K562 (cell line): ENCODE results near the gene RNF166. TPM values are rescaled to one million over a fixed set of nuclear protein-coding genes. Genes with fewer than 3 reads are reported as not detected.

Source experiments
- ATAC-seq: fragments of 200-7000 bp; cut with Tn5 transposase; 3 replicates; pipeline ENCODE4 v1.9.1; 2020; ENCODE audit warnings: moderate library complexity
- BruUV-seq: library from RNA; stranded (reverse); fragments of 400-500 nt; replicated peaks from 2 replicates; lab custom pipeline; 2021; lab: Mats Ljungman, UMichigan
- CTCF ChIA-PET: fragments of 300-600 bp; formaldehyde crosslinking; extraction: SDS; loops from one replicate; lab custom pipeline; 2021; ENCODE audit warnings: low intra/inter-chr PET ratio; lab: Yijun Ruan, JAX
- POLR2A ChIA-PET: fragments of 300-600, 350-650 bp; sonication (Branson Sonifier 250); formaldehyde crosslinking; extraction: SDS; loops from one replicate; lab custom pipeline; 2021; ENCODE audit warnings: antibody characterized with exemption, inconsistent platforms; lab: Yijun Ruan, JAX
- DNase-seq, 4 experiments: peaks; one replicate each; pipeline versions ENCODE4 v3.0.0 to v3.0.0-alpha.2; 2011 to 2018; ENCODE audit warnings: low spot score in 3 of 4, mixed read lengths in 3 of 4; ENCODE audit errors: extremely low read depth in 1 of 4
- FAIRE-seq: peaks from 2 replicates; lab custom pipeline; 2011; peaks lifted over from hg19 to GRCh38; lab: Jason Lieb, UNC
- H2AFZ ChIP-seq: 2 replicates; pipeline ENCODE4 v1.6.0; 2011; ENCODE audit warnings: low read depth, low read length, control low read depth, inconsistent platforms
- H3K27ac ChIP-seq: fragments of 200-600 bp; 3 replicates; pipeline ENCODE4 v1.8.0; 2011; ENCODE audit warnings: low read depth, mild to moderate bottlenecking, control low read depth, inconsistent platforms, low read length, moderate library complexity, mixed read lengths; ENCODE audit errors: extremely low read depth
- H3K27me3 ChIP-seq, 2 experiments: fragments of 300-600 bp in 1 of 2; 2 replicates in 1 of 2; 3 replicates in 1 of 2; pipeline versions ENCODE4 v1.6.0 to v1.8.0; 2011; ENCODE audit warnings: inconsistent platforms in 2 of 2, low read length in 2 of 2, mild to moderate bottlenecking in 1 of 2, mixed read lengths in 1 of 2, moderate library complexity in 1 of 2; ENCODE audit not compliant: control insufficient read depth in 2 of 2, insufficient read depth in 2 of 2
- H3K36me3 ChIP-seq: fragments of 300-600 bp; 3 replicates; pipeline ENCODE4 v1.8.0; 2011; ENCODE audit warnings: mild to moderate bottlenecking, low read length, inconsistent platforms; ENCODE audit not compliant: control insufficient read depth, insufficient read depth
- H3K4me1 ChIP-seq, 2 experiments: fragments of 200-600 bp in 1 of 2; replicated peaks in 1 of 2; 2 replicates in 1 of 2; 3 replicates in 1 of 2; pipeline versions ENCODE4 v1.5.1 to v1.8.0; 2011; ENCODE audit warnings: inconsistent platforms in 2 of 2, low read length in 2 of 2, mild to moderate bottlenecking in 1 of 2, mixed read lengths in 1 of 2, moderate library complexity in 1 of 2; ENCODE audit not compliant: control insufficient read depth in 2 of 2, insufficient read depth in 2 of 2
- H3K4me2 ChIP-seq: 2 replicates; pipeline ENCODE4 v1.6.1; 2011; ENCODE audit warnings: low read length, control low read depth, inconsistent platforms, mixed read lengths; ENCODE audit not compliant: insufficient read depth
- H3K4me3 ChIP-seq: fragments of 200-600 bp; sonication (generic), shearing (Covaris generic); 2 replicates; pipeline ENCODE4 v1.5.1; 2016; ENCODE audit warnings: control low read depth, inconsistent platforms
- H3K79me2 ChIP-seq: fragments of 200-600 bp; 3 replicates; pipeline ENCODE4 v1.8.0; 2011; ENCODE audit warnings: low read length, inconsistent platforms; ENCODE audit not compliant: control insufficient read depth, insufficient read depth
- H3K9ac ChIP-seq, 2 experiments: 2 replicates each; pipeline versions ENCODE4 v1.6.0 to v1.6.1; 2011; ENCODE audit warnings: low read depth in 2 of 2, low read length in 2 of 2, control low read depth in 1 of 2, inconsistent platforms in 1 of 2, mild to moderate bottlenecking in 1 of 2, mixed read lengths in 1 of 2; ENCODE audit not compliant: insufficient read depth in 1 of 2
- H3K9me1 ChIP-seq: one replicate; pipeline ENCODE4 v1.6.0; 2011; ENCODE audit warnings: inconsistent platforms, mild to moderate bottlenecking, low read length, moderate library complexity; ENCODE audit not compliant: control insufficient read depth, insufficient read depth
- H3K9me3 ChIP-seq: replicated peaks from 2 replicates; pipeline ENCODE4 v1.5.1; 2011; ENCODE audit warnings: low read depth, low read length, inconsistent platforms; ENCODE audit not compliant: control insufficient read depth, insufficient read depth
- H4K20me1 ChIP-seq: replicated peaks from 2 replicates; pipeline ENCODE4 v1.6.1; 2011; ENCODE audit warnings: low read length, inconsistent platforms, mixed read lengths; ENCODE audit not compliant: control insufficient read depth, insufficient read depth
- CCAR2 ChIP-seq: fragments of 200-400 bp; formaldehyde crosslinking; IDR thresholded peaks from 2 replicates; pipeline ENCODE4 v1.6.1; 2017; ENCODE audit warnings: mild to moderate bottlenecking, low read depth, low read length
- ELF2 ChIP-seq: fragments of 250-450 bp; sonication (Bioruptor Pico); IDR thresholded peaks from 2 replicates; pipeline ENCODE4 v1.5.0; 2021; ENCODE audit warnings: mild to moderate bottlenecking
- HSF4 ChIP-seq: fragments of 250-450 bp; sonication (Bioruptor Pico); IDR thresholded peaks from 2 replicates; pipeline ENCODE4 v2.1.2; 2022; ENCODE audit warnings: mild to moderate bottlenecking, moderate library complexity, borderline replicate concordance
- MED1 ChIP-seq: sonication (generic); formaldehyde crosslinking; IDR thresholded peaks from 2 replicates; pipeline ENCODE4 v1.8.1; 2023; ENCODE audit warnings: missing genetic modification reagents, borderline replicate concordance
- NFIC ChIP-seq: fragments of 450-650 bp; IDR thresholded peaks from 2 replicates; pipeline ENCODE4 v1.6.1; 2017; ENCODE audit warnings: mild to moderate bottlenecking, inconsistent platforms
- NFIX ChIP-seq: fragments of 250-450 bp; sonication (Bioruptor Pico); IDR thresholded peaks from 2 replicates; pipeline ENCODE4 v1.4.0; 2020; ENCODE audit warnings: low read depth, mild to moderate bottlenecking, moderate library complexity
- SMARCA5 ChIP-seq: fragments of 450-650 bp; IDR thresholded peaks from 2 replicates; pipeline ENCODE4 v1.6.1; 2016
- TEAD4 ChIP-seq, 2 experiments: sonication (generic) in 1 of 2; formaldehyde crosslinking in 1 of 2; IDR thresholded peaks; 2 replicates each; pipeline versions ENCODE4 v1.6.1 to v1.8.0; 2012 to 2022; ENCODE audit warnings: borderline replicate concordance in 1 of 2, inconsistent platforms in 1 of 2, low read length in 1 of 2, mild to moderate bottlenecking in 1 of 2, missing genetic modification reagents in 1 of 2
- THRA ChIP-seq: fragments of 450-650 bp; IDR thresholded peaks from 2 replicates; pipeline ENCODE4 v1.6.1; 2017; ENCODE audit warnings: mild to moderate bottlenecking, moderate library complexity
- WGBS: fragments of 100-300 bp; shearing (Covaris generic); methylation state at CpG from one replicate; pipeline ENCODE4 v1.1.6; 2016; ENCODE audit warnings: low coverage, mixed read lengths; ENCODE audit not compliant: insufficient coverage; ENCODE audit errors: missing lambda C conversion rate; 5-methylcytosine and 5-hydroxymethylcytosine counted together
- in situ Hi-C: fragments of 300-500 bp; cut with MboI; formaldehyde crosslinking; loops from 4 replicates; pipeline ENCODE4 v1.15.0; 2018; ENCODE audit warnings: inconsistent platforms, mixed read lengths
- intact Hi-C: fragments of 100-400 bp; cut with micrococcal nuclease; formaldehyde crosslinking; loops from 2 replicates; pipeline ENCODE4 v1.14.2; 2022
- polyA plus RNA-seq, 8 experiments: library from polyadenylated mRNA; depleted of rRNA in 4 of 8; stranded (reverse) in 5 of 8; unstranded in 3 of 8; fragments of >200 nt; fragmentation: Nextera tagmentation in 2 of 8; fragmentation: Illumina TruSeq in 1 of 8; extraction: Ambion mirVana in 2 of 8; extraction: Trizol in 1 of 8; gene quantifications; 2 replicates each; pipeline versions ENCODE4 v1.2.1 to v1.2.3, GENCODE V29; 2011 to 2014; ENCODE audit warnings: inconsistent platforms in 1 of 8, missing spikeins in 1 of 8
- total RNA-seq, 7 experiments: library from RNA; depleted of rRNA in 6 of 7; stranded (reverse); fragments of >200 nt in 6 of 7; fragmentation: Illumina TruSeq in 2 of 7; extraction: Trizol in 2 of 7; gene quantifications; 2 replicates each; pipeline versions ENCODE4 v1.2.1 to v1.2.3, GENCODE V29; 2011 to 2021; ENCODE audit warnings: low replicate concordance in 1 of 7
- TF ChIP-seq, protein P1 (sequence below): fragments of 250-450 bp; sonication (Bioruptor Pico); IDR thresholded peaks from 2 replicates; pipeline ENCODE4 v1.5.0; 2022; ENCODE audit warnings: mild to moderate bottlenecking

The RNF166 gene
- total and polyA plus RNA-seq, 9 of the 15 experiments (the other 6 are each of a cell fraction or from before 2014, with no cell fraction given): 0.56 to 60.3 (median 19.5) TPM

DNA sequence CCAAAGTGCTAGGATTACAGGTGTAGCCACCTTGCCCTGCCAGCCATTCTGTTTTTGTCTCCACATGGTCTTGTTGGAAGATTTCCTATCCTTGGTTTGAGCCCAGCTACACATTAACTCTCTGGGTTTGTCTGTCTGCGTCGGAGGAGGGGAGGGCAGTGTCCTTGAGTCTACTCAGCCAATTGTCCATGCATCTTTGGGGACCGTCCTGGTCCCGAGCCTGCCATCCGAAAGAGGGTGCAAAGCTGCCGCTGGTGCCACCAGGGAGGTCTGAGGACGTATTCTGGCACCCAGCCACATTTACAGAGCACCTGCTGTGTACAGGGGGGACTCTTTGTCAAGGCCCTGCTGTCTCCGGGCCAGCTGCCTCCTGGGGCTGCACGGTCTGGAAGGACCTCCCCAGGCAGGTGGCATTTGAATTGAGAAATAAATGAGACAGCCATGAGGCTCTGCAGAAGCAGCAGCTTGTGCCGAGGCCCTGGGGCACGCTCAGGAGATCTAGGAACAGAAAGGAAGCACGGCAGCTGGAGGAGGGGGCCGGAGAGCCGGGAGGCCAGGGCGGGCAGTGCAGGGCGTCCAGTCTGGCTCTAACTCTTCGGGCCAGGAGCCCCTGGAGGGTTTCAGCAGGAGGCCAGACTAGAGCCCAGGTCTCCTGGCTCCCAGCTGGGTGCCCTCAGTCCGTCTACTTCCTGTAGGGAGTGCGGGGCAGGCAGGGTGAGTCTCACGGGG is 56.8 kb downstream of the RNF166 start:
- ChIA-PET POLR2A (interaction anchor here (0.6 to 2.7 kb wide), 6 partner anchors 10 to 119 kb away, joined by 3 to 13 read pairs (median 4); partner anchors contain the start of gene MVD), CTCF (no interaction called here)
- no peaks in the 10 kb centered on the region for H3K9me1 ChIP-seq
- H3K9ac ChIP-seq: peak overlapping the region in 1 of 2 experiments; percentile 97; a peak in 3 of 4 replicates
- peaks cover 11 to 88% of the 10 kb centered on the region in 2 experiments; a peak in 4 of 5 replicates for H3K4me1 ChIP-seq
- peaks cover 33% of the 10 kb centered on the region for H3K79me2 ChIP-seq
- peak; percentile 78 for TF ChIP-seq NFIC
- TF ChIP-seq TEAD4 (IDR thresholded peaks at IDR 0.05; ENCODE audit: low read length): no peak
- 0 out of 2 replicates have a peak, but pooled peaks have one; percentile 46 for TF ChIP-seq TEAD4 (CRISPR knock-in tag; IDR thresholded peaks at IDR 0.05; ENCODE audit: borderline replicate concordance)
- TF ChIP-seq SMARCA5: no peak
- TF ChIP-seq CCAR2: no peak
- TF ChIP-seq, protein P1, sequence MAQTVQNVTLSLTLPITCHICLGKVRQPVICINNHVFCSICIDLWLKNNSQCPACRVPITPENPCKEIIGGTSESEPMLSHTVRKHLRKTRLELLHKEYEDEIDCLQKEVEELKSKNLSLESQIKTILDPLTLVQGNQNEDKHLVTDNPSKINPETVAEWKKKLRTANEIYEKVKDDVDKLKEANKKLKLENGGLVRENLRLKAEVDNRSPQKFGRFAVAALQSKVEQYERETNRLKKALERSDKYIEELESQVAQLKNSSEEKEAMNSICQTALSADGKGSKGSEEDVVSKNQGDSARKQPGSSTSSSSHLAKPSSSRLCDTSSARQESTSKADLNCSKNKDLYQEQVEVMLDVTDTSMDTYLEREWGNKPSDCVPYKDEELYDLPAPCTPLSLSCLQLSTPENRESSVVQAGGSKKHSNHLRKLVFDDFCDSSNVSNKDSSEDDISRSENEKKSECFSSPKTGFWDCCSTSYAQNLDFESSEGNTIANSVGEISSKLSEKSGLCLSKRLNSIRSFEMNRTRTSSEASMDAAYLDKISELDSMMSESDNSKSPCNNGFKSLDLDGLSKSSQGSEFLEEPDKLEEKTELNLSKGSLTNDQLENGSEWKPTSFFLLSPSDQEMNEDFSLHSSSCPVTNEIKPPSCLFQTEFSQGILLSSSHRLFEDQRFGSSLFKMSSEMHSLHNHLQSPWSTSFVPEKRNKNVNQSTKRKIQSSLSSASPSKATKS (CRISPR knock-in tag): no peak
- peak; percentile 33; the same call in 1 of the 2 replicates for TF ChIP-seq NFIX (CRISPR knock-in tag)
- no peak for TF ChIP-seq THRA
- TF ChIP-seq MED1 (CRISPR knock-in tag): no peak
- TF ChIP-seq ELF2 (CRISPR knock-in tag): no peak
- no peak for TF ChIP-seq HSF4 (CRISPR knock-in tag)
- H3K9me3 ChIP-seq: no peaks in the 10 kb centered on the region
- H3K4me2 ChIP-seq: peak overlapping the region; percentile 92; the same call in 1 of the 2 replicates
- no TSS peak for BruUV-seq
- ATAC-seq (no peak), FAIRE-seq (peak; percentile 61), DNase-seq (no peak)
- peaks cover 3% of the 10 kb centered on the region; the same call in 1 of the 2 replicates for H4K20me1 ChIP-seq
- intact Hi-C loops: no loop called here
- H3K4me3 ChIP-seq: peak overlapping the region; percentile 84
- WGBS: 84% methylated on average over 19 of the region's 20 CpGs
- H3K36me3 ChIP-seq: peaks cover 55% of the 10 kb centered on the region; the same call in 2 of the 3 replicates
- no peak overlapping the region; the same call in 2 of the 3 replicates for H3K27ac ChIP-seq
- in situ Hi-C loops: no loop called here
- no peaks in the 10 kb centered on the region for H3K27me3 ChIP-seq
- no peak overlapping the region for H2AFZ ChIP-seq
